Body of pancreas (tissue), 4 donors: ENCODE measurements around the gene OR10D3.

Experiments
- CTCF ChIP-seq, 7 experiments: fragments of 450-650 bp in 4 of 7; fragments of 200-600 bp in 3 of 7; sonication (generic) in 3 of 7; IDR thresholded peaks; one replicate each; pipeline ENCODE4 v1.5.1; 2016 to 2019; ENCODE audit warnings: antibody characterized with exemption in 7 of 7
- POLR2A ChIP-seq, 3 donors: fragments of 450-650 bp; IDR thresholded peaks; one replicate each; pipeline ENCODE4 v1.6.1; 2016; ENCODE audit warnings: antibody characterized with exemption in 3 of 3, mild to moderate bottlenecking in 2 of 3

GRCh38 chr11:124174001-124174583, 9.1 kb upstream of the OR10D3 start:
- TF ChIP-seq CTCF (IDR thresholded peaks at IDR 0.05) = no peak
- TF ChIP-seq POLR2A (IDR thresholded peaks at IDR 0.05) = no peak
